Tibial nerve (tissue), 4 donors: ENCODE measurements around the gene LRRC1. TPM values are rescaled to one million over a fixed set of nuclear protein-coding genes. Genes with fewer than 3 reads are reported as not detected.

ENCODE experiments used
- DNase-seq, 2 donors: peaks; one replicate each; pipeline ENCODE4 v3.0.0-alpha.2; 2019; ENCODE audit warnings: low spot score in 2 of 2
- H3K27ac ChIP-seq, 4 donors: fragments of 200-600 bp; sonication (generic) in 3 of 4; one replicate each; pipeline ENCODE4 v1.5.1; 2017 to 2019; ENCODE audit warnings: mild to moderate bottlenecking in 1 of 4
- H3K27me3 ChIP-seq, 2 donors: fragments of 200-600 bp; sonication (generic) in 1 of 2; one replicate each; pipeline versions ENCODE4 v1.5.1 to v1.6.0; 2017 to 2019
- H3K36me3 ChIP-seq, 3 donors: fragments of 200-600 bp; sonication (generic); one replicate each; pipeline ENCODE4 v1.5.1; 2018 to 2019
- H3K4me1 ChIP-seq, 4 donors: fragments of 200-600 bp; sonication (generic) in 3 of 4; one replicate each; pipeline ENCODE4 v1.5.1; 2017 to 2019
- H3K4me3 ChIP-seq, 4 donors: fragments of 200-600 bp; sonication (generic) in 3 of 4; one replicate each; pipeline ENCODE4 v1.5.1; 2017 to 2019; ENCODE audit warnings: mild to moderate bottlenecking in 1 of 4, moderate library complexity in 1 of 4
- H3K9me3 ChIP-seq, 4 donors: fragments of 200-600 bp; sonication (generic) in 3 of 4; one replicate each; pipeline ENCODE4 v1.5.1; 2017 to 2019
- EP300 ChIP-seq, 2 donors: sonication (generic); formaldehyde crosslinking; IDR thresholded peaks; one replicate each; pipeline ENCODE4 v1.6.1; 2017; ENCODE audit warnings: antibody characterized with exemption in 2 of 2, mild to moderate bottlenecking in 1 of 2
- POLR2A ChIP-seq, 2 donors: fragments of 450-650 bp; IDR thresholded peaks; one replicate each; pipeline ENCODE4 v1.6.1; 2017; ENCODE audit warnings: antibody characterized with exemption in 2 of 2, mild to moderate bottlenecking in 2 of 2, moderate library complexity in 2 of 2
- WGBS, 2 donors: methylation state at CpG; one replicate each; pipeline ENCODE4 v1.1.5; 2018; 5-methylcytosine and 5-hydroxymethylcytosine counted together
- total RNA-seq, 4 donors: library from RNA; depleted of rRNA; stranded (reverse); fragments of >200 nt; gene quantifications; one replicate each; pipeline ENCODE4 v1.1.0, GENCODE V29; 2016
- TF ChIP-seq, protein P1 (sequence below), 5 experiments: fragments of 200-600 bp in 3 of 5; fragments of 450-650 bp in 2 of 5; sonication (generic) in 3 of 5; IDR thresholded peaks; one replicate each; pipeline ENCODE4 v1.5.1; 2016 to 2019; ENCODE audit warnings: antibody characterized with exemption in 5 of 5, mild to moderate bottlenecking in 3 of 5, moderate library complexity in 2 of 5

The LRRC1 gene
- 10 to 100 TPM; 22.8 to 50.0 (median 39.6) TPM for total RNA-seq

DNA sequence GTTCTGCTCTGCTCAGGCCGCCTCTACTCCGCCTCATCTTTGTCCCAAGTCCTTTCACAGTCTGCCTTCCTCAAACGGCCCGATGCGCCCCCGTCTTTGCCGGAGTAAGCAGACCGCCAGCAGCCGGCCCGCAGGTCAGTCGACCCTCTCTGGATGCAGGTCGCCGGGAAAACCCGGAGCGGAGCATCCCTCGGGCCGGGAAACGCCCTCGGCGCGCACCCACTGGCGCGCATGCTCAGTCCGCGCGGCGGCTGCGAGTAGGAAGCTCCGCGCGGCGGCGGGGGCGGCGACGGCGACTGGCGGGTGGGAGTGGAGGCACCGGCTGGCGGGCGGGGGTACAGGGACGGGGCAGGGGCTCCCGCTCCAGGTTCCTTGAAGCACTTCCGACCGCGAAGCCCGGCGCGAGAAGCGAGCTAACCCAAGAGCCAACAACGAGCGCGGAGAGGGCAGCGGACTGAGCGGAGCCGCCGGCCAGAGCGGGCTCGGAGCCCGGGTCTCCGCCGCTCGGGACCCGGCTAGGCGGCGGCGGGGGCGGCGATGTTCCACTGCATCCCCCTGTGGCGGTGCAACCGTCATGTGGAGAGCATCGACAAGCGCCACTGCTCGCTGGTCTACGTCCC lies at the start of gene LRRC1:
Gene LRRC1 (plus strand): TSS at position 286 of the 620 bp plus-strand sequence. CDS start 252 bp downstream, at position 538.
- Histone ChIP-seq H3K27me3 (no peaks in the 10 kb centered on the region), H3K4me1 (peaks cover 0 to 30% (median 3%) of the 10 kb centered on the region in 4 donors), H3K36me3 (no peaks in the 10 kb centered on the region), H3K9me3 (peaks cover 0 to 2% (median under 1%) of the 10 kb centered on the region in 4 donors), H3K27ac (peak within 1 kb of the TSS; percentile 29 to 84 (median 82)), H3K4me3 (peak within 1 kb of the TSS; percentile 64 to 89 (median 84))
- peak; percentile 76 to 85 for DNase-seq
- 0% methylated on average over 18 to 32 of the region's 75 CpGs for WGBS, 2 donors
- TF ChIP-seq, protein P1, sequence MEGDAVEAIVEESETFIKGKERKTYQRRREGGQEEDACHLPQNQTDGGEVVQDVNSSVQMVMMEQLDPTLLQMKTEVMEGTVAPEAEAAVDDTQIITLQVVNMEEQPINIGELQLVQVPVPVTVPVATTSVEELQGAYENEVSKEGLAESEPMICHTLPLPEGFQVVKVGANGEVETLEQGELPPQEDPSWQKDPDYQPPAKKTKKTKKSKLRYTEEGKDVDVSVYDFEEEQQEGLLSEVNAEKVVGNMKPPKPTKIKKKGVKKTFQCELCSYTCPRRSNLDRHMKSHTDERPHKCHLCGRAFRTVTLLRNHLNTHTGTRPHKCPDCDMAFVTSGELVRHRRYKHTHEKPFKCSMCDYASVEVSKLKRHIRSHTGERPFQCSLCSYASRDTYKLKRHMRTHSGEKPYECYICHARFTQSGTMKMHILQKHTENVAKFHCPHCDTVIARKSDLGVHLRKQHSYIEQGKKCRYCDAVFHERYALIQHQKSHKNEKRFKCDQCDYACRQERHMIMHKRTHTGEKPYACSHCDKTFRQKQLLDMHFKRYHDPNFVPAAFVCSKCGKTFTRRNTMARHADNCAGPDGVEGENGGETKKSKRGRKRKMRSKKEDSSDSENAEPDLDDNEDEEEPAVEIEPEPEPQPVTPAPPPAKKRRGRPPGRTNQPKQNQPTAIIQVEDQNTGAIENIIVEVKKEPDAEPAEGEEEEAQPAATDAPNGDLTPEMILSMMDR (IDR thresholded peaks at IDR 0.05), result no peak
- peak in 1 of 2 donors; percentile 29 for TF ChIP-seq POLR2A (IDR thresholded peaks at IDR 0.05)
- peak in 1 of 2 donors; percentile 74 for TF ChIP-seq EP300 (IDR thresholded peaks at IDR 0.05)

DNA sequence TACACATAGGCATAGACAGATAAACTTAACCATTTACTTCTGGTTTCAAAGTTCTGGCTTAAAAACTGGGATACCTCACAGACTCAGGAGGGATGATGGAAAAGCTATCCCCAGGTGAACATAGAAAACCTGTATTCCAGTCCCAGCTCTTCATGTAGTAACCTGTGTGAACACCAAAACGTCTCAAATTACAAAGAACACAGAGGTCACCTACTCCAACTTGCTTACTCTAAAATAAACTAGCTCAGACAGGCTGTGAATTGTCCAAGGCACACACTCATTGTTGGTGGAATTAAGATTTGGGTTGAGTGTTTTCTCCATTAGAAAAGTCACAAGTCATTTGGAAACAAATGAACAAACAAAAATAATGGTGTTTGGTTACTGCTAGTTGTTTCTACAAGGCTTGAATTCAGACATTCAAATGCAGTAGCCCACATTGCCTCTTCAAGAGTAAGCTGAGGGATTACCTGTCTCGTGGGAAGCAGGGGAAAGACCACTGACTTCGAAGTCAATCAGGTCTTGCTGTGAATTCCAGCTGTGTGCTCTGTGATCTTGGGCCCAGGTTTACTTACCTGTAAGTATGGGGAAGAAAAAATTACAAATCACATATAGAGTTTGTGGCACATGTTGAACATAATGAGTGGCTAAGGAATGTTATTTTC lies 48.2 kb upstream of the LRRC1 start:
- no peaks in the 10 kb centered on the region for H3K4me1 ChIP-seq
- no peaks in the 10 kb centered on the region for H3K9me3 ChIP-seq
- TF ChIP-seq, protein P1 (IDR thresholded peaks at IDR 0.05), result no peak
- no peak for TF ChIP-seq EP300 (IDR thresholded peaks at IDR 0.05)
- no peak for TF ChIP-seq POLR2A (IDR thresholded peaks at IDR 0.05)
- WGBS, 2 donors, result 33 to 39% methylated on average over 3 of the region's 3 CpGs
- H3K27me3 ChIP-seq, result no peaks in the 10 kb centered on the region
- H3K27ac ChIP-seq, result no peak overlapping the region
- DNase-seq, result no peak
- H3K36me3 ChIP-seq, result no peaks in the 10 kb centered on the region
- no peak overlapping the region for H3K4me3 ChIP-seq

DNA sequence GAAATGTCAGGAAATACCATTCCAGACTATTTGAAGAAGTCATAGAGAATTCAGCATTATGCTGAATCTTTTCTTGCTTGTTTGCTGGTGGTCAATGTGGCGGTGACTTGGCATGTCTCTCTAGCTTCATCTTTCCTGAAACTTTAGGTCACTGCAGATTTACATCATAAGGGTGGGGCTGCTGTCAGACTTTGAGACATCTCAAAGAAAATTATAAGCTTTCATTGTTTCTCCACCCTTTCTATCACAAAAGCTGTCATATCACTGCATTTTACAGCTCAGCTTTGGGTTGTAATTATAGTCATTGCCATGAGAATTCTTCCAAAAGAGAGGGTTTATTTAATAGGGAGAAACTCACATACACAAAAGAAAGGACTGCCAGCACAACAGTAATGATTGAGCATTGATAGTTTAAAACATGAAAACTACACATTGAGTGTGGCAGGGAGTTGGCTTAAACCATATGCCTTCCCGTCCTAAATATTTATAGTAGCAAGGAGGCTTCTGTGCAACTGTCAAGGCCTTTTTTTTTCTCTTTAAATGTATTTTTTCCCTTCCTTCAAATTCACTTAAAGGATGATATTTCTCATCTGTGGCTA lies 44.7 kb upstream of the LRRC1 start:
- no peak overlapping the region for H3K27ac ChIP-seq
- no peaks in the 10 kb centered on the region for H3K27me3 ChIP-seq
- WGBS, 2 donors, result 63 to 68% methylated on average over 2 of the region's 2 CpGs
- no peaks in the 10 kb centered on the region for H3K36me3 ChIP-seq
- no peak for DNase-seq
- H3K4me3 ChIP-seq, result no peak overlapping the region
- H3K9me3 ChIP-seq, result no peaks in the 10 kb centered on the region
- H3K4me1 ChIP-seq, result no peaks in the 10 kb centered on the region
- TF ChIP-seq POLR2A (IDR thresholded peaks at IDR 0.05) (no peak), EP300 (IDR thresholded peaks at IDR 0.05) (no peak)
- TF ChIP-seq, protein P1 (IDR thresholded peaks at IDR 0.05), result no peak

DNA sequence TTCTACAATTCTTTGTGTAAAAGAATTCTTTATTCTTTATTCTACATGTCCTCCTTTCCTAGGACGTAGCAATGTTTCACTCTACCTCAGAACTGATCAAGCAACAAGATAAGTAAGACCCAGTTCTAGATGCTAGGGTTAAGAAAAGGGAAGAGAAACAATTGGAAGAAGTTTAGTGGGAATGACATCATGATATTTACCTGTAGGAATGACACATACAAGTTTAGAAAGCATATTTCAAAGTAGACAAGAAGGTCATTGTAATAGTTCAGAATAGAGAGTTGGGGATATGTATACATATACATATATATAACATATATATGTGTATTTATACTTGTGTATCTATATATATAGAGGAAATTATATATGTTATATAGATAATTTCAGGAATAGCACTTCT lies 43.4 kb upstream of the LRRC1 start:
- Histone ChIP-seq H3K4me1 (no peaks in the 10 kb centered on the region), H3K9me3 (no peaks in the 10 kb centered on the region), H3K4me3 (no peak overlapping the region), H3K27ac (no peak overlapping the region), H3K36me3 (no peaks in the 10 kb centered on the region), H3K27me3 (no peaks in the 10 kb centered on the region)
- TF ChIP-seq, protein P1 (IDR thresholded peaks at IDR 0.05), result no peak
- no peak for TF ChIP-seq POLR2A (IDR thresholded peaks at IDR 0.05)
- no peak for DNase-seq
- 0 to 2% methylated on average over 1 of the region's 1 CpG for WGBS, 2 donors

DNA sequence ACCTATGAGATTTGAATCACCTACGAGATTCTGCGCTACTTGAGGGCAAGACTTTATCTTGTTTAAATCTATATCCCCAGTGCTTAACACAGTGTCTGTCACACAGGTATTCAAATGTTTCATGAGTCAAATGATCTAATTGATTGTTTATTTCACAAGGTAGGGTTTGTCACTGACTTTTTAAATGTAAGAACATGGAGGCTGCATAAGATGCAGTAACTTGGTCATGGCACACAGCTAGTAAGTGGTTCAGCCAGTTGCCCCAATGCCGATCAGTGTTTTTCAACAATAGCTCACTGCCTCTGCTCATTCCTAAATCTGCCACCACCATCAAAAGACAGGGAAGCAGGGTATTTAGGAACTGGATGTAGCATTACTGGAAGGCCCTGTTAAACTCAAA lies 42.4 kb upstream of the LRRC1 start:
- DNase-seq, result no peak
- Histone ChIP-seq H3K4me3 (no peak overlapping the region), H3K9me3 (no peaks in the 10 kb centered on the region), H3K27me3 (no peaks in the 10 kb centered on the region), H3K27ac (no peak overlapping the region), H3K4me1 (no peaks in the 10 kb centered on the region), H3K36me3 (no peaks in the 10 kb centered on the region)
- TF ChIP-seq EP300 (IDR thresholded peaks at IDR 0.05) (no peak), POLR2A (IDR thresholded peaks at IDR 0.05) (no peak)
- TF ChIP-seq, protein P1 (IDR thresholded peaks at IDR 0.05), result no peak
- 94 to 97% methylated on average over 3 of the region's 3 CpGs for WGBS, 2 donors
